22Rv1 (cell line): ENCODE results near the gene E2F3.

Source experiments
- ZFX ChIP-seq: fragments of 450-650 bp; IDR thresholded peaks from 2 replicates; pipeline ENCODE4 v1.6.1; 2017; ENCODE audit warnings: antibody characterized with exemption, borderline replicate concordance
- TF ChIP-seq, protein P1 (sequence below): fragments of 450-650 bp; IDR thresholded peaks from 2 replicates; pipeline ENCODE4 v1.5.1; 2017; ENCODE audit warnings: mild to moderate bottlenecking

DNA sequence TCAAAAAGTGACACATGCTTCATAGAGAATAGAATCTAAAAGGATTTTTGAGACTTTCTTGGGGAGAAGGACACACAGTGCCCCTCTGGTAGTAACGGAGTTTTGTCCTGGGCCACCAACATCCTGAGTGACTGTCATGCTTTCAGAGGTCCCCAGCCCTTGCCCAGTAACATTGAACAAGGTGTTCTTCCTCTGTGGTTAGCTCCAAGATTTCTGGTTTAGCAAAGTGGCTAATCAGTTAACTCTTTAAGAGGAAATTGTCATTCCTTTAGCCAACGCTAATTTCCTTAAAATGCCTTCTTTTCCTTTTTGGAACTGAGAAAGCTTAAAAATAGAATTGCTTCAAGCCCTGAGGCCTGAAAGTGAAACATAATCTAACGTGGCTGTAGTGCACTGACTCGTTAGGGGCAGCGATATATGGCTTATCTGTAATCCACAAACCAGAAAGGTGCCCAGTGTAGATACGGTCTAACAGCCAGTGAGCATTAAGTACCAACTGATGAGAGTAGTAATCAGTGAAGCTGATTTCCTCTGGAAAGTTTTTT is 7.8 kb downstream of the E2F3 start:
- TF ChIP-seq, protein P1, sequence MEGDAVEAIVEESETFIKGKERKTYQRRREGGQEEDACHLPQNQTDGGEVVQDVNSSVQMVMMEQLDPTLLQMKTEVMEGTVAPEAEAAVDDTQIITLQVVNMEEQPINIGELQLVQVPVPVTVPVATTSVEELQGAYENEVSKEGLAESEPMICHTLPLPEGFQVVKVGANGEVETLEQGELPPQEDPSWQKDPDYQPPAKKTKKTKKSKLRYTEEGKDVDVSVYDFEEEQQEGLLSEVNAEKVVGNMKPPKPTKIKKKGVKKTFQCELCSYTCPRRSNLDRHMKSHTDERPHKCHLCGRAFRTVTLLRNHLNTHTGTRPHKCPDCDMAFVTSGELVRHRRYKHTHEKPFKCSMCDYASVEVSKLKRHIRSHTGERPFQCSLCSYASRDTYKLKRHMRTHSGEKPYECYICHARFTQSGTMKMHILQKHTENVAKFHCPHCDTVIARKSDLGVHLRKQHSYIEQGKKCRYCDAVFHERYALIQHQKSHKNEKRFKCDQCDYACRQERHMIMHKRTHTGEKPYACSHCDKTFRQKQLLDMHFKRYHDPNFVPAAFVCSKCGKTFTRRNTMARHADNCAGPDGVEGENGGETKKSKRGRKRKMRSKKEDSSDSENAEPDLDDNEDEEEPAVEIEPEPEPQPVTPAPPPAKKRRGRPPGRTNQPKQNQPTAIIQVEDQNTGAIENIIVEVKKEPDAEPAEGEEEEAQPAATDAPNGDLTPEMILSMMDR, result no peak
- TF ChIP-seq ZFX, result no peak
